ENCODE results near the gene LRRC53. TPM values are rescaled to one million over a fixed set of nuclear protein-coding genes. Genes with fewer than 3 reads are reported as not detected.

LRRC53 gene
- total RNA-seq (2021), result not detected in 3 replicates
- not detected for Bru-seq, nascent RNA
- long read RNA-seq, experiment 1, result 0 reads
- long read RNA-seq, experiment 2, result 0 reads
- long read RNA-seq, experiment 3, result 0 reads

- POLR2A ChIA-PET, result no interaction called here
- no peak within 1 kb of the TSS; the same call in 1 of the 2 replicates for H3K27ac Mint-ChIP-seq
- TF ChIP-seq ETV6 (CRISPR knock-in tag; IDR thresholded peaks at IDR 0.05) (no peak), IRF2 (CRISPR knock-in tag; IDR thresholded peaks at IDR 0.05; ENCODE audit: borderline replicate concordance, low read depth) (no peak), ZMAT4 (CRISPR knock-in tag; IDR thresholded peaks at IDR 0.05) (no peak), AR (CRISPR knock-in tag; IDR thresholded peaks at IDR 0.05) (no peak), ZNF671 (CRISPR knock-in tag; IDR thresholded peaks at IDR 0.05) (no peak), MXD4 (CRISPR knock-in tag; IDR thresholded peaks at IDR 0.05; ENCODE audit: borderline replicate concordance) (no peak)
- TF ChIP-seq, protein P1, sequence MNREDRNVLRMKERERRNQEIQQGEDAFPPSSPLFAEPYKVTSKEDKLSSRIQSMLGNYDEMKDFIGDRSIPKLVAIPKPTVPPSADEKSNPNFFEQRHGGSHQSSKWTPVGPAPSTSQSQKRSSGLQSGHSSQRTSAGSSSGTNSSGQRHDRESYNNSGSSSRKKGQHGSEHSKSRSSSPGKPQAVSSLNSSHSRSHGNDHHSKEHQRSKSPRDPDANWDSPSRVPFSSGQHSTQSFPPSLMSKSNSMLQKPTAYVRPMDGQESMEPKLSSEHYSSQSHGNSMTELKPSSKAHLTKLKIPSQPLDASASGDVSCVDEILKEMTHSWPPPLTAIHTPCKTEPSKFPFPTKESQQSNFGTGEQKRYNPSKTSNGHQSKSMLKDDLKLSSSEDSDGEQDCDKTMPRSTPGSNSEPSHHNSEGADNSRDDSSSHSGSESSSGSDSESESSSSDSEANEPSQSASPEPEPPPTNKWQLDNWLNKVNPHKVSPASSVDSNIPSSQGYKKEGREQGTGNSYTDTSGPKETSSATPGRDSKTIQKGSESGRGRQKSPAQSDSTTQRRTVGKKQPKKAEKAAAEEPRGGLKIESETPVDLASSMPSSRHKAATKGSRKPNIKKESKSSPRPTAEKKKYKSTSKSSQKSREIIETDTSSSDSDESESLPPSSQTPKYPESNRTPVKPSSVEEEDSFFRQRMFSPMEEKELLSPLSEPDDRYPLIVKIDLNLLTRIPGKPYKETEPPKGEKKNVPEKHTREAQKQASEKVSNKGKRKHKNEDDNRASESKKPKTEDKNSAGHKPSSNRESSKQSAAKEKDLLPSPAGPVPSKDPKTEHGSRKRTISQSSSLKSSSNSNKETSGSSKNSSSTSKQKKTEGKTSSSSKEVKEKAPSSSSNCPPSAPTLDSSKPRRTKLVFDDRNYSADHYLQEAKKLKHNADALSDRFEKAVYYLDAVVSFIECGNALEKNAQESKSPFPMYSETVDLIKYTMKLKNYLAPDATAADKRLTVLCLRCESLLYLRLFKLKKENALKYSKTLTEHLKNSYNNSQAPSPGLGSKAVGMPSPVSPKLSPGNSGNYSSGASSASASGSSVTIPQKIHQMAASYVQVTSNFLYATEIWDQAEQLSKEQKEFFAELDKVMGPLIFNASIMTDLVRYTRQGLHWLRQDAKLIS (CRISPR knock-in tag; IDR thresholded peaks at IDR 0.05; ENCODE audit: borderline replicate concordance), result no peak
- peak; percentile 40 for ATAC-seq
- H3K27me3 Mint-ChIP-seq (ENCODE audit: low read depth), result no peaks in the 10 kb centered on the region; the same call in 1 of the 2 replicates
- no peaks in the 10 kb centered on the region for H3K9me3 Mint-ChIP-seq
- DNase-seq (ENCODE audit: low spot score), result no peak
- no peak within 1 kb of the TSS for H3K4me3 Mint-ChIP-seq
- peaks cover 13% of the 10 kb centered on the region for H3K4me1 Mint-ChIP-seq
- CTCF ChIA-PET, result no interaction called here
- H3K36me3 Mint-ChIP-seq, result no peaks in the 10 kb centered on the region
Measured at GRCh38 chr1:74512170-74512915, at the start of gene LRRC53. TSS of gene LRRC53 (minus strand) at chr1:74512611. CDS start at chr1:74483349, 29,262 bp downstream.

DNA sequence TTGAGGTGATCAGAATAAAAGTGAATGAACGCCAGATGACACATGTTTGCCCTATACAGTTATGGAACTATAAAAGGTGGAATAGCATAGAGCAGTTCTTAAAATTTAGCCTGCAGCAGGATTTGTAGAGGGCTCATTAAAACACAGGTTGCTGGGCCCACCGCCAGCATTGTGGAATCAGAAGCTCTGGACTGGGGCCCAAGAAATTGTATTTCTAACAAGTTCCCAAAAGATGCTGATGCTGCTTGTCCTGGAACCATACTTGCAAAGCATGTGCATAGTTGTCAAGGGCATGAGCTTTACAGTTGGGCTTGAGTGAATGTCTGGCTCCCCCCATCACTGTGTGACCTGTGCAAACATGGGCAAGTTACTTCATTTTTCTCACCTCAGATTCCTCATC, 37.5 kb upstream of the LRRC53 start:
- Mint-ChIP-seq H3K4me3 (no peak overlapping the region), H3K36me3 (no peaks in the 10 kb centered on the region), H3K4me1 (no peaks in the 10 kb centered on the region), H3K27ac (no peak overlapping the region), H3K9me3 (no peaks in the 10 kb centered on the region), H3K27me3 (ENCODE audit: low read depth) (no peaks in the 10 kb centered on the region; the same call in 1 of the 2 replicates)
- ATAC-seq (no peak), DNase-seq (ENCODE audit: low spot score) (no peak)
- ChIA-PET POLR2A (no interaction called here), CTCF (no interaction called here)
- TF ChIP-seq, protein P2, sequence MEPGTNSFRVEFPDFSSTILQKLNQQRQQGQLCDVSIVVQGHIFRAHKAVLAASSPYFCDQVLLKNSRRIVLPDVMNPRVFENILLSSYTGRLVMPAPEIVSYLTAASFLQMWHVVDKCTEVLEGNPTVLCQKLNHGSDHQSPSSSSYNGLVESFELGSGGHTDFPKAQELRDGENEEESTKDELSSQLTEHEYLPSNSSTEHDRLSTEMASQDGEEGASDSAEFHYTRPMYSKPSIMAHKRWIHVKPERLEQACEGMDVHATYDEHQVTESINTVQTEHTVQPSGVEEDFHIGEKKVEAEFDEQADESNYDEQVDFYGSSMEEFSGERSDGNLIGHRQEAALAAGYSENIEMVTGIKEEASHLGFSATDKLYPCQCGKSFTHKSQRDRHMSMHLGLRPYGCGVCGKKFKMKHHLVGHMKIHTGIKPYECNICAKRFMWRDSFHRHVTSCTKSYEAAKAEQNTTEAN (CRISPR knock-in tag; IDR thresholded peaks at IDR 0.05), result no peak
- TF ChIP-seq AR (CRISPR knock-in tag; IDR thresholded peaks at IDR 0.05) (no peak), FOXP1 (CRISPR knock-in tag; IDR thresholded peaks at IDR 0.05; ENCODE audit: borderline replicate concordance) (no peak), TCF7 (CRISPR knock-in tag; IDR thresholded peaks at IDR 0.05; ENCODE audit: low read depth) (no peak), E2F5 (CRISPR knock-in tag; IDR thresholded peaks at IDR 0.05) (no peak), EMX1 (CRISPR knock-in tag; IDR thresholded peaks at IDR 0.05) (no peak)

All from WTC11 (cell line).